ENCODE results near the gene CLK2.
A peak's percentile ranks its signal among the peaks of the same experiment; 100 is the strongest.
"Not testable (repeated sequence)": the region's sequence is repeated elsewhere in the genome, so short reads cannot be mapped to it uniquely, and the experiment has no call there.

CLK2 gene

DNA sequence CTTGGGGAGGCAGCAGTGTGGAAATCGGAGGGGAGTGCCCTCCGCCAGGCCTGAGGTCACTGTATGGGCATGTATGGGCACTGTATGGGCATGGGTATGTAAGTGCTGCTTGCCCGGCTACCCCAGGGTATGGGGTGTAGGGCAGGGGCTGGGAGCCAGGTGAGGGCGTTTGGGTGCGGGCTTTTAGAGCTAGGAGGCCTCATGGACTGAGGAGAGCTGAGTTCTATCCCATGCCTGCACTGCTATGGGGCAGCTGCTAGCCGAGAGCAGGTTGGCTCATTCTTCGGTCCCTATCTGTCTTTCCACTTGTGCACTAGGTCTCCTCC is 22.6 kb upstream of the CLK2 start:
- no peak for DNase-seq

DNA sequence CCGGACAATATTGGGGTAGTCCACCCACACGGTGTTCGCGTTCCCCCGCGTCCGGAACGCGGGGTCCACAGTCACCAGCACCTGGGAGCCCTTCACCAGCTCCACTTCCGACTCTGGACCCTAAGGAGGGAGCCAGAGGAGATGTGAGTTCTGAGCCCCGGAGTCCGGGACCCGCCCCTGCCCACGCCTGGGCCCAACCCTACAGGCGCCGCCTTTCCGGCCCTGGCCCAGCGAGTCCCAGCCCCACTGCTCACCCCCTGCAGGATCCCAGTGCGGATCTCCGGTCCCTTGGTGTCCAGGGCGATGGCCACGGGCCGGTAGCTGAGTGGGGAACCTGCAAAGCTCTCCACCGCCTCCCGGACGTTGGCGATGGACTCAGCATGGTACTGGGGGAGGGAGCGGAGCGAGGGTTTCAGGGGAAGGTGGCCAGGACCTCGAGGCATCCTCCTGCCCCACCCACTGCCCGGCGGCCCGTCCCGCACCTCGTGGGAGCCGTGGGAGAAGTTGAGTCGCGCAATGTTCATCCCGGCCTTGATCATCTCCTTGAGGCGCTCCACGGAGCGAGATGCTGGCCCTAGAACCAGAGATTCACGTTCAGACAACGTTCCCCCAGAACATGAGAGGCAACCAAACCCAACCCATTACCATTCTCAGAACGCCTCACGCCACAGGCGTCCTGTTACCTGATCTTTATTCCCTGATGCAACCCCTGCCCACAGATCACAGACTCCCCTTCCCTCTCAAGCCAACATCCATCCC is 22.1 kb upstream of the CLK2 start:
- DNase-seq, result no peak

DNA sequence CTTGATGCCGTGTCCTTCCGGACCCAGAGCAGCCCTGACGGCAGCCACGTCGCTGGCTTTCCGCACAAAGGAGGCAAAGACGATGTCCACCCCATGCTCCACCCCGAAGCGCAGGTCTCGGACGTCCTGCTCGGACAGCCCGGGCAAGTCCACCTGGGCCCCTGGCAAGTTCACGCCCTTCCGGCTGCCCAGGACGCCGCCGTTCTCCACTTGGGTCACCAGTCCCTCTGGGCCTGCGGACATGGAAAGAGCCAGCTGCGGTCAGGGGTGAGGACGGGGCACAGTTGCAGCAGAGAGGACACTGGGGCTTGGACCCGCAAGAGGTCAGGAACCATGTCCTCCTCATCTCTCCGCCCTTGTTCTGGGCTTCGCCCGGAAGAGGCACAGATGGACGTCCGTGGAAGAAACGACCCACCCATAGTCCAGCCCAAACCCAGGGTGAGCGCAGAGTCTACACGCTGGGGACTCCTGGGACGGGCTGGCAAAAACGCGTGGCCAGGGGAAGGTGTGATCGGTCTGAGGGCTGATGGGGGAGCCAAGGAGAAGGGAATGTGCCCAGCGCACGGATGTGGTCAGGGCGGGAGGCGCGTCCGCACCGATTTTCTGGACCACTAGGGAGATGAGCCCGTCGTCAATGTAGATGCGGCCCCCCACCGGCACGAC is 21.3 kb upstream of the CLK2 start:
- no peak for DNase-seq

- no peak for DNase-seq
Observed at GRCh38 chr1:155293086-155293749, 19.9 kb upstream of the CLK2 start.

DNA sequence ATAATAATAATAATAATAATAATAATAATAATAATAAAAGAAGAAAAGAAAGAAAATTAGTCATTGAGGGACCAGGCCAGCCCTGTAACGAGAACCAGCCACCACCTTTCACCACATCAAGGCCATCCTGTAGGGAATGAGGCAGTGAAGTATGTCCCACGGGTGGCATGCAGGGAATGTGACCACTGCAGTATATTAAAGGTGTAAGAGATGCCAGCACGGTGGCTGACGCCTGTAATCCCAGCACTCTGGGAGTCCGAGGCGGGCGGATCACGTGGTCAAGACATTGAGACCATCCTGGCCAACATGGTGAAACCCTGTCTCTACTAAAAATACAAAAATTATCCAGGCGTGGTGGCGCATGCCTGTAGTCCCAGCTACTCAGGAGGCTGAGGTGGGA is 17.7 kb upstream of the CLK2 start:
- not testable (repeated sequence) for DNase-seq

GRCh38 chr1:155287987-155288543 is 14.8 kb upstream of the CLK2 start:
- no peak for DNase-seq

DNA sequence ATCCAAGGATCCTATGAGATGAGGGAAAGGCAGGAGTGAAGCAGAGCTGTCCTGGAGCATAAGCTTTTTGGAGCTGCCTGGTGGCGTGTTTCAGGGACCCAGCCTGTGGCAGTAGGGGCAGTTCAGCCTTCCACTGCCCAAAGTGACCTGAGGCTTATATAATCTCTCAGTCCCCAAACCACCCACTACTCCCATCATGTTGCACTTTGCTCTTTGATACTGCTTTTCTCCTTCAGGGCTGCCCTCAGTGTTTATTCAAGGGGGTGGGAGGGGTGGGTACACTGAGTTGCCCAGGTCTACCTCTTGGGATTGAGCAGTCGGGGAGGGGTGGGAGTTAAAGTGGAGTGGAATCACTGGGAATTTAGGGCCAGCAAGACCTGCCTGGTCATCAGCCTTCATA is 13.2 kb upstream of the CLK2 start:
- no peak for DNase-seq

DNA sequence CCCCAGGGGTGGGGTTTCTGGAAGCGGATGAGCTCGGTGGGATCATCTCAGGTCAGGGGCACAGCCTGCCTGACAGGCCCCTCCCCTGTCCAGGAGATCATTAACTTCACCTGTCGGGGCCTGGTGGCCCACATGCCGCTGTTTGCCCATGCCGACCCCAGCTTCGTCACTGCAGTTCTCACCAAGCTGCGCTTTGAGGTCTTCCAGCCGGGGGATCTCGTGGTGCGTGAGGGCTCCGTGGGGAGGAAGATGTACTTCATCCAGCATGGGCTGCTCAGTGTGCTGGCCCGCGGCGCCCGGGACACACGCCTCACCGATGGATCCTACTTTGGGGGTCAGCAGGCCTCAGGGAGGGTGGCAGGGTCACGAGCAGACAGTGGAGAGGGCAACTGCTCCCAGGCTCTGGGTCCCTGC is 12.3 kb upstream of the CLK2 start:
- no peak for DNase-seq

DNA sequence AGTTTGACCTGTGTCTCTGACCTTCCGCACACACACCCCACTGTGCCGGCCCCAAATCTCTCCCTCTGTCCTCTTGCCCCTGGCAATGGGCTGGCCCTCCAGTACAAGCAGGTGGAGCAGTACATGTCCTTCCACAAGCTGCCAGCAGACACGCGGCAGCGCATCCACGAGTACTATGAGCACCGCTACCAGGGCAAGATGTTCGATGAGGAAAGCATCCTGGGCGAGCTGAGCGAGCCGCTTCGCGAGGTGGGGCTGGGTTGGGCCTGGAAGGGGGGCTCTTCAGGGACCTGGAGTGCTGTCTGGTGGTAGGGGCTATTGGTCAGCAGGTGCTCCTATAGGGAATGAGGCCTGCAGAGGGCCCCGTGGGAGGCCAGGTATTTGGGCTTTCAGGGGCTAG is 11.8 kb upstream of the CLK2 start:
- no peak for DNase-seq

DNA sequence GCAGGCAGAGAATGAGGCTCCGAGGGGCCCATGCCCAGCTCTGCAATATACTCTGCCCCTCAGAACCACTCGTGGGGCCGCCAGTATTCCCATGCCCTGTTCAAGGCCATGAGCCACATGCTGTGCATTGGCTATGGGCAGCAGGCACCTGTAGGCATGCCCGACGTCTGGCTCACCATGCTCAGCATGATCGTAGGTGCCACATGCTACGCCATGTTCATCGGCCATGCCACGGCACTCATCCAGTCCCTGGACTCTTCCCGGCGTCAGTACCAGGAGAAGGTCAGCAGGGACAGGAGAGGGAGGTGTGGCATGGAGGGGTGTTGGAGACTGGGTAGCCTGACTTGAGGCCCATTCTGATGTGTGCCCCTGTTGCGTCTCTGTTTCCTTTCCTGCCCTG is 11.2 kb upstream of the CLK2 start:
- DNase-seq, result no peak

GRCh38 chr1:155282488-155283091 is 9.3 kb upstream of the CLK2 start:
- DNase-seq, result no peak

DNA sequence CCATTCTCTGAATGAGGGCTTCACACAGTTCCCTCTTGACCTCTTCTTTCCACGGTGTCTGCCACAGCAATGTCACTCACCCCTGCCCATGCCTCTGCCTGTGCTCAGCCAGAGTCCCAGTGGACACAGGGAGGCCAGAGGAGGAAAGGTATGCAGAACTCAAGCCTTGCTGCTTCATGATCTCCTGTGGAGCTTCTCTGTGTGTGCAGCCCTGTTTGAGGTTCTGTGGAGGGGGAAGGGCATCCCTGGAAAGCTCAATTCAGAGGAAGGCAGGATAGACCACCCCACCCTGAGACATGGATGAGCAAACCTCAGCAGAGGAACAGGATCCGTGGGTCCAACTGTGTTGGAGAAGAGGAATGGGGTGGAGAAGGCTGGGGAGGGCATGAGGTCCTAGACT is 6.0 kb upstream of the CLK2 start:
- DNase-seq, result no peak

GRCh38 chr1:155278689-155279160 is 5.4 kb upstream of the CLK2 start:
- no peak for DNase-seq

- peak; percentile 69 for DNase-seq
Observed at GRCh38 chr1:155277902-155278688, 4.8 kb upstream of the CLK2 start.

GRCh38 chr1:155277070-155277901 is 4.0 kb upstream of the CLK2 start, which contains the start of gene HCN3:
TSS of gene HCN3 (plus strand) at chr1:155277463. CDS start at chr1:155277591, 128 bp downstream.
- DNase-seq, result peak; percentile 94

DNA sequence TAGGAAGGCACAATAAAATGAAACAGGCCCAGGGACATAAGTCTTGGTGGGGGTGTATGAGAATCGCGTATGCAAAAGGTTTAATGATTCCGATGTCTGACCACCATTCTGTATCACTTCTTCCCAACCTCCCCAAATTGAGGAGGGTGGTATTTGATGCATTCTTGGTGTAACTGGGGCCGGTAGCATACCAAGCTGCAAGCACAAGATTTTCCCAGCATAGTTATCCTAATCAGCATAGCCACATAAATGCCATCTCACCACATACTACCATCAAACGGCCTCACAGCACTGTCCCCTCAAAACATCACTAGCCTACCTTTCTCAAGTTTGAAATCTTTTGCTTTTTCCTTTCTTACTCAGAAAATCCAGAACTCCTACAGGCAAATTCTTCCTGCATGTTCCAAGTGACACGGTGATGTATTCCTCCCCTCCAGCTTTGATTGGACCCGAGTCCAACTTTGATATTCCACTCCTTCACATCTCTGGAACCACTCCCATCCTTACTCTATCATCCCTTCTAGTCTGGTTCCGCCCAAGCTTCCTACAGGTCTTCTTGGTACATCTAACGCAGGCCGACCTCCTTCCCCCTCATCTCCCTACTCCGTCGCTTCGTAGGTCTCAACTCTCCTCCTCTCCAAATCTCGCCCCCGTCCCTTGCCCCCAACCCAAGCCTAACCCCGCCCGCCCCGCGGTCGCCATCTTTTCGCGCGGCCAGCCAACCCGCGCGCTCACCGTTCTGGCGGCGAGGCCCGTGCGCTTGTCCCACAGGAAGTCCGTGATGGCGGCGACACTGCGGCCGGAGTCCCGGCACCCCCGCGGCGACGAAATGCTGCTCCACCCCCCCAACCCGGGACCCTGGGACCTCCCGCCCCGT is 600 bp downstream of the CLK2 start:
- no peak for DNase-seq

GRCh38 chr1:155269381-155269780 is 3.9 kb downstream of the CLK2 start:
- no peak for DNase-seq

GRCh38 chr1:155268630-155269029 is 4.7 kb downstream of the CLK2 start:
- no peak for DNase-seq

GRCh38 chr1:155267373-155267772 is 5.9 kb downstream of the CLK2 start:
- DNase-seq, result no peak

DNA sequence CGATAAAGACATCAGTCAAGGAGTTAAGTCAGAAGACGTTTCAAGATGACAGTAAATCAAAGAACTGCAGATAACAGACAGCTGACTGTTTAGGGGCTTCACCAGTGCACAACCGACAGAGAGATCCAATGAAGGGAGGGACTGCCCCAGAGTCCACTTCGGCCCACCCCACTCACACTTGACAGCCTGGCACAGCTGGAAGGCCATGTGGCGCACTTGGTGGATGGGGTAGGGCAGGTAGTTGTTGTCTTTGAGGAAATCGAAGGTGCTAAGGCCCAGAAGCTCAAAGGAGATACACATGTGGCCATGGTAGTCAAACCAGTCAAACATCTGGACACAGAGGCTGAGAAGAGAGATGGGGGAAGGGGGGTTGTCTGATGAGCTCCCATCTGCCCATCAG is 6.8 kb downstream of the CLK2 start:
- DNase-seq, result no peak
